ENCODE results near the gene ABTB2.

The ABTB2 gene

GRCh38 chr11:34314936-34315335 is 42.9 kb downstream of the ABTB2 start:
- no peak for DNase-seq (ENCODE audit: low read depth)

- no peak for DNase-seq (ENCODE audit: low read depth)
These were observed 43.6 kb downstream of the ABTB2 start for GRCh38 chr11:34314176-34314575.

- no peak for DNase-seq (ENCODE audit: low read depth)
These were observed 44.7 kb downstream of the ABTB2 start for GRCh38 chr11:34313099-34313517.

- DNase-seq (ENCODE audit: low read depth): no peak
These were observed 46.7 kb downstream of the ABTB2 start for GRCh38 chr11:34311126-34311525.

GRCh38 chr11:34309965-34310364 is 47.8 kb downstream of the ABTB2 start:
- no peak for DNase-seq (ENCODE audit: low read depth)

- DNase-seq (ENCODE audit: low read depth): no peak
These were observed 48.8 kb downstream of the ABTB2 start for GRCh38 chr11:34308913-34309585.

GRCh38 chr11:34308049-34308912 is 49.5 kb downstream of the ABTB2 start:
- no peak for DNase-seq (ENCODE audit: low read depth)

GRCh38 chr11:34305780-34306179 is 52.0 kb downstream of the ABTB2 start:
- DNase-seq (ENCODE audit: low read depth): no peak

GRCh38 chr11:34305193-34305592 is 52.6 kb downstream of the ABTB2 start:
- DNase-seq (ENCODE audit: low read depth): no peak

- DNase-seq (ENCODE audit: low read depth): no peak
These were observed 54.7 kb downstream of the ABTB2 start for GRCh38 chr11:34303028-34303570.

GRCh38 chr11:34302046-34302921 is 55.5 kb downstream of the ABTB2 start:
- DNase-seq (ENCODE audit: low read depth): no peak

GRCh38 chr11:34300926-34301295 is 56.9 kb downstream of the ABTB2 start:
- peak; percentile 15 for DNase-seq (ENCODE audit: low read depth)

- no peak for DNase-seq (ENCODE audit: low read depth)
These were observed 57.5 kb downstream of the ABTB2 start for GRCh38 chr11:34300026-34300925.

- DNase-seq (ENCODE audit: low read depth): no peak
These were observed 58.4 kb downstream of the ABTB2 start for GRCh38 chr11:34299284-34299972.

- no peak for DNase-seq (ENCODE audit: low read depth)
These were observed 58.9 kb downstream of the ABTB2 start for GRCh38 chr11:34298871-34299270.

- no peak for DNase-seq (ENCODE audit: low read depth)
These were observed 61.4 kb downstream of the ABTB2 start for GRCh38 chr11:34296412-34296811.

GRCh38 chr11:34292546-34292945 is 65.3 kb downstream of the ABTB2 start:
- no peak for DNase-seq (ENCODE audit: low read depth)

GRCh38 chr11:34292111-34292510 is 65.7 kb downstream of the ABTB2 start:
- no peak for DNase-seq (ENCODE audit: low read depth)

GRCh38 chr11:34290926-34291325 is 66.9 kb downstream of the ABTB2 start:
- DNase-seq (ENCODE audit: low read depth): no peak

- no peak for DNase-seq (ENCODE audit: low read depth)
These were observed 69.3 kb downstream of the ABTB2 start for GRCh38 chr11:34288492-34288891.

All from CMK (cell line).